Fibroblast of peridontal ligament (primary cell): ENCODE data around the gene CUL1.

Source experiments
- DNase-seq: peaks from one replicate; pipeline ENCODE4 v3.0.0-alpha.2; 2010; ENCODE audit errors: extremely low read depth

The CUL1 gene

GRCh38 chr7:148698397-148699023 is at the start of gene CUL1:
Gene CUL1, plus strand, starts transcription at chr7:148698903. Its CDS starts 31,220 bp downstream, at chr7:148730123.
- peak; percentile 48 for DNase-seq

DNA sequence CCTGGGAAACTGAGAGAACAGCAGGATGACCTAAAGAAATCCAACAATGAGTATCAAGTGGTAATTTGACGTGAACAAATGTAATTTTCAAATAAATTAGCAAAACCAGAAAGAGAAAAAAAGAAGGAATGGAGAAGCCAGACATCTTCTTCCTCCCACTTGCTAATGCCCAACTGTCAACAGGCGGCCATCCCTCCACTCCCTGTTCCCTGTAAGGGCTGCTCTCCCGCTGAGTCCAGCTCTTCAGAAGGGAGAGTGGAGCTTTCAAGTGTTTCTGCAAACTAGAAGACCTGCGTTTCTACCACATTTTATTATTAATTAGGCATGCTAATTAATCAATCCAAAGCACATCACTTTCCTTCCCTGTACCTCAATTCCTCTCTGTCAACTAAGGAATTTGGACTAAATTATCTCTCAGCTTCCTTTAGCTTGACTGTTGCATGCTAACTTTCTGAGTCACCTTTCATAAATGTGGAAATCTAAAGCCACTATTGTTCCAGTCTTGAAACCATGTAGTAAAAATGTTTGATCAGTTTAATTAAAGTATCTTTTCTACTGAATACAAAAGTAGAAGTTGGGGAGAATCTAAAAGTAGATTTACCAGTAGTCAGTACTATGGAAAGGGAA is 48.4 kb upstream of the CUL1 start:
- DNase-seq, result peak; percentile 44

GRCh38 chr7:148652773-148653172 is 45.9 kb upstream of the CUL1 start:
- no peak for DNase-seq

DNA sequence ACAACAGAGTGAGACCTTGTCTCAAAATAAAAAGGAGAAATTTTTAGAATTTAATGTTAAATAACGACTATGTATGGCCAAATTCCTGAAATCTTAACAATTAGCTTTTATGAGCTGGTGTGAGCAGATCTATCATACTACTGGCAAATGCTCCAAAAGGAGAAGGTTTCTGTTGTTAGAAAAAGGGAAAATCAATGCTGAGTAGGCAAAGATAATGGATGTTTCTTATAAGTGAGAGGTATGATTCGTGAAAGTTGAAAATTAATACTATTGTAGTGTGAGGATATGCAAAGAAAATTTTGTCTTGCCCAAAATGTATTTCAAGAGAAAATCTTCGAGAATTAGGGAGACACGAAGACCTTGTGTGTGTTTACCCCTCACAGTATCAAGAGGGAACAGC is 40.8 kb upstream of the CUL1 start:
- no peak for DNase-seq

DNA sequence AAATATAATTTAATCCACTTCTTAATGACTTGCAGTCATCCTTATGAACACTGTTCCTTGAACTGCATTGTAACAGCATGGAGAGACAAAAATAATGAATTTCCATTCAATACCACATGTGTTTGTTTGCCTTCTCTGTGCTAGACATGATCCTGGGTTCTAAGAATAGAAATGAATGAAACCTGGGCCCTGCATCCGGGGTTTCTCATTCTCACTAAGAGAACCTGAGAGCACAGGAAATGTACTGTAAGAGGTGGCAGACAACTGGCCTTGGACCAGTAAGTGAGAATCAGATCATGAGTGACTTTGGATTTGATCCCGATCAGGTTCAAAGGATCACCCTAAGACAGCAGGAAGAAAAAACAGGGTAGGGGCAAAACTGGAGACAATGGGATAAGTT is 37.2 kb upstream of the CUL1 start:
- no peak for DNase-seq

- no peak for DNase-seq
Measured at GRCh38 chr7:148662646-148663045, 36.1 kb upstream of the CUL1 start.

GRCh38 chr7:148664324-148664723 is 34.4 kb upstream of the CUL1 start:
- DNase-seq, result peak; percentile 76

- peak; percentile 47 for DNase-seq
Measured at GRCh38 chr7:148665221-148665620, 33.5 kb upstream of the CUL1 start.

DNA sequence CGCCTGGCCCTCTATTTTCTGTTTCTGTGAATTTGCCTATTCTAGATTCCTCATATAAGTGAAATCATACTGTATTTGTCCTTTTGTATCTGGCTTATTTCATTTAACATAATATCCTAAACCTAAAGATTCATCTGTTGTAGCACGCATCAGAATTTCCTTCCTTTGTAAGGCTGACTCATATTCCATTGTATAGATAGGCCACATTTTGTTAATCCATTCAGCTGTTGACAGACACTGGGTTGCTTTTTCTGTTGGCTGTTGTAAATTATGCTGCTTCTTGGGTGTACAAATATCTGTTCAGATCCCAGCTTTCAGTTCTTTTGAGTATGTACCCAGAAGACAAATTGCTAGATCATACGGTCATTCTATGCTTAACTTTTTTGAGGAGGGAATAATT is 28.8 kb upstream of the CUL1 start:
- no peak for DNase-seq

GRCh38 chr7:148670374-148670773 is 28.3 kb upstream of the CUL1 start:
- DNase-seq, result no peak

GRCh38 chr7:148670807-148671206 is 27.9 kb upstream of the CUL1 start:
- no peak for DNase-seq

DNA sequence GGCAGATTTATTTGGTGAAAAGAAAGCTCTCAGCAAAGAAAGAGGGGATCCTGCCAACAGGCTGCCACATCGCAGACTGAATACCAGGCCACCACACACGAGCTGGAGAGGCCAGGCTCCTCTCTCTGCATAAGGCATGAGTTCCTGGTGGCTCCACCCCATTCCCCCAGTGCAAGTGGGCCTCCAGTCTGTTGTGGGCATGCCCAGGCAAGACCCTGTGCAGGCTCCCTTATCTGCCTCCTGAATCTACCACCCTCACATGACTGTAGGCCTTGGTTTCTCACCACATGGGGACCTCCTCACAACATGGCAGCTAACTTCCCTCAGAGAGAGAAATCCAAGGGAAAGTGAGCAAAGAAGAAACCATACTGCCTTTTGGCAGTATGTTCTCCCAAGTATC is 26.7 kb upstream of the CUL1 start:
- no peak for DNase-seq

GRCh38 chr7:148674689-148675088 is 24.0 kb upstream of the CUL1 start:
- no peak for DNase-seq

- DNase-seq, result no peak
Measured at GRCh38 chr7:148676291-148676690, 22.4 kb upstream of the CUL1 start.

DNA sequence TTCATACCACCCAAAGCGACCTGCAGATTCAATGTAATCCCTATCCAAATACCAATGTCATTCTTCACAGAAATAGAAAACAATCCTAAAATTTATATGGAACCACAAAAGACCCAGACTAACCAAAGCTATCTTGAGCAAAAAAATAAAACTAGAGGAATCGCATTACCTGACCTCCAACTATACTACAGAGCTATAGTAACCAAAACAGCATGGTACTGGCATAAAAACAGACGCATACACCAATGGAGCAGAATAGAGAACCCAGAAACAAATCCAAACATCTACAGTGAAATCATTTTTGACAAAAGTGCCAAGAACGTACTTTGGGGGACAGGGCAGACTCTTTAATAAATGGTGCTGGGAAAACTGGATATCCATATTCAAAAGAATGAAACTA is 16.9 kb upstream of the CUL1 start:
- DNase-seq, result no peak

- no peak for DNase-seq
Measured at GRCh38 chr7:148684289-148684830, 14.3 kb upstream of the CUL1 start.

DNA sequence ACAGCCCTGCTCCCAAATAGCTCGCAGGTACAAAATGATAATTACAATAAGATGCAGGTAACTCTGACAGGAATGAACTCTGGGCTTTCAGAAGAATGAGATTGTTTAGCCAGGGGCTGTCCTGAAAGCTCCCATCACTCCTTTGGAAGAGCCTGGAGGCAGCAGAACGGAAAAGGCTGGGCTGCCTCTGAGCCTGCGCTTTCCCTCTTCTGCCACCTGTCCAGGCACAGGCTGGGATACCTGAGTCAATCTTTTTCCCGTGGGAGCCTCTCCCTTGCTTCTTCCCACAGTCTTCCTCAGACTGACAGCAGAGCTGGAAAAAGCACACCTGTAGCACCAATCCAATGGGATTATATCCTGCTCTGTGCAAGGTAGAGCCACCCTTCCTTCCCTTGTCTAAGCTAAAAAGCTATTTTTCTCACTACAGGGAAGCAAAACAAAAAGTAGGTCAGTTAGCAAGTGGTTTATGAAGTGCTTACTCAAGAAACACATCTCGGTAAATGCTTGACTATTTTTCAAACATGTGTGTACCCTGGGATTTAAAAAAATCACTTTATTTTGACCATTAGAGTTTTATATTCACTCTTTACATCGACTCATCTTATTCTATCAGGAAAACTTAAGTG is 12.3 kb upstream of the CUL1 start:
- no peak for DNase-seq

- DNase-seq, result no peak
Measured at GRCh38 chr7:148687555-148687954, 11.1 kb upstream of the CUL1 start.

GRCh38 chr7:148688526-148688925 is 10.2 kb upstream of the CUL1 start:
- DNase-seq, result peak; percentile 45

- DNase-seq, result no peak
Measured at GRCh38 chr7:148693651-148694050, 5.1 kb upstream of the CUL1 start.

DNA sequence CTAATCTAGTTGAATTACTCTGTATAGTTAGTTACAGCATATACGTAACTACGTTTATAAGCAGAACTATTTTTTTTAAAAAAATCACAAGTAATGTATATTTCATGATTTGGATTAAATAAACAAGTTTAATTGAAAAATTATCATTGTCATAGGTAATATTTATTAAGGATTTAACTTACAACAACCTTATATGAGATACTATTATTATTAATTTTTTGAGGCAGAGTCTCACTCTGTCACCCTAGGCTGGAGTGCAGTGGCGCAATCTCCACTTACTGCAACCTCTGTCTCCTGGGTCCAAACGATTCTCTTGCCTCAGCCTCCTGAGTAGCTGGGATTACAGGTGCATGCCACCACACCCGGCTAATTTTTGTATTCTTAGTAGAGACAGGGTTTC is 4.1 kb upstream of the CUL1 start:
- no peak for DNase-seq

DNA sequence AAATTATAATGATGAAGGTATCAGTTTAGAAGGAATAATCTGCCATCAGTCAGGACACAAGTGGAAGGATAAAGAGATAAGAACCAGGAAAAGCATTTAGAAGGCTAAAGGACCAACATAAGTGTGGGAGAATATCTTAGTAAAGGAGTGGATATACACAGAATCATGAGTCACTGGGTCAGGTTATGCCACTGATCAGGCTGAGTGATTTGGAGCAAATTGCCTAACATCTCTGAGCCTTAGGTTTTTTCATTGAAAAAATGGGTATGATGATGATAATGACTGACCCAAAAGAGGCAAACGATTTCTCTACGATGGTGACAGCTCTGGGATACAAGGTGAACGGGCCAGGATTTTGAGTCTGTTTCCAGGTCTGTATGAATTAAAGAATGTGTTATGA is 2.8 kb upstream of the CUL1 start:
- no peak for DNase-seq

- DNase-seq, result no peak
Measured at GRCh38 chr7:148696787-148697186, 1.9 kb upstream of the CUL1 start.
